K562 (cell line): Measurements from ENCODE around the gene MRPS5. TPM values are rescaled to one million over a fixed set of nuclear protein-coding genes. Genes with fewer than 3 reads are reported as not detected.

ENCODE experiments used
- ATAC-seq: fragments of 200-7000 bp; cut with Tn5 transposase; 3 replicates; pipeline ENCODE4 v1.9.1; 2020; ENCODE audit warnings: moderate library complexity
- BruUV-seq: library from RNA; stranded (reverse); fragments of 400-500 nt; replicated peaks from 2 replicates; lab custom pipeline; 2021; lab: Mats Ljungman, UMichigan
- CTCF ChIA-PET: fragments of 300-600 bp; formaldehyde crosslinking; extraction: SDS; loops from one replicate; lab custom pipeline; 2021; ENCODE audit warnings: low intra/inter-chr PET ratio; lab: Yijun Ruan, JAX
- POLR2A ChIA-PET: fragments of 300-600, 350-650 bp; sonication (Branson Sonifier 250); formaldehyde crosslinking; extraction: SDS; loops from one replicate; lab custom pipeline; 2021; ENCODE audit warnings: antibody characterized with exemption, inconsistent platforms; lab: Yijun Ruan, JAX
- DNase-seq, 4 experiments: peaks; one replicate each; pipeline versions ENCODE4 v3.0.0 to v3.0.0-alpha.2; 2011 to 2018; ENCODE audit warnings: low spot score in 3 of 4, mixed read lengths in 3 of 4; ENCODE audit errors: extremely low read depth in 1 of 4
- FAIRE-seq: peaks from 2 replicates; lab custom pipeline; 2011; peaks lifted over from hg19 to GRCh38; lab: Jason Lieb, UNC
- H2AFZ ChIP-seq: 2 replicates; pipeline ENCODE4 v1.6.0; 2011; ENCODE audit warnings: low read depth, low read length, control low read depth, inconsistent platforms
- H3K27ac ChIP-seq: fragments of 200-600 bp; 3 replicates; pipeline ENCODE4 v1.8.0; 2011; ENCODE audit warnings: low read depth, mild to moderate bottlenecking, control low read depth, inconsistent platforms, low read length, moderate library complexity, mixed read lengths; ENCODE audit errors: extremely low read depth
- H3K27me3 ChIP-seq, 2 experiments: fragments of 300-600 bp in 1 of 2; 2 replicates in 1 of 2; 3 replicates in 1 of 2; pipeline versions ENCODE4 v1.6.0 to v1.8.0; 2011; ENCODE audit warnings: inconsistent platforms in 2 of 2, low read length in 2 of 2, mild to moderate bottlenecking in 1 of 2, mixed read lengths in 1 of 2, moderate library complexity in 1 of 2; ENCODE audit not compliant: control insufficient read depth in 2 of 2, insufficient read depth in 2 of 2
- H3K36me3 ChIP-seq: fragments of 300-600 bp; 3 replicates; pipeline ENCODE4 v1.8.0; 2011; ENCODE audit warnings: mild to moderate bottlenecking, low read length, inconsistent platforms; ENCODE audit not compliant: control insufficient read depth, insufficient read depth
- H3K4me1 ChIP-seq, 2 experiments: fragments of 200-600 bp in 1 of 2; replicated peaks in 1 of 2; 2 replicates in 1 of 2; 3 replicates in 1 of 2; pipeline versions ENCODE4 v1.5.1 to v1.8.0; 2011; ENCODE audit warnings: inconsistent platforms in 2 of 2, low read length in 2 of 2, mild to moderate bottlenecking in 1 of 2, mixed read lengths in 1 of 2, moderate library complexity in 1 of 2; ENCODE audit not compliant: control insufficient read depth in 2 of 2, insufficient read depth in 2 of 2
- H3K4me2 ChIP-seq: 2 replicates; pipeline ENCODE4 v1.6.1; 2011; ENCODE audit warnings: low read length, control low read depth, inconsistent platforms, mixed read lengths; ENCODE audit not compliant: insufficient read depth
- H3K4me3 ChIP-seq: fragments of 200-600 bp; sonication (generic), shearing (Covaris generic); 2 replicates; pipeline ENCODE4 v1.5.1; 2016; ENCODE audit warnings: control low read depth, inconsistent platforms
- H3K79me2 ChIP-seq: fragments of 200-600 bp; 3 replicates; pipeline ENCODE4 v1.8.0; 2011; ENCODE audit warnings: low read length, inconsistent platforms; ENCODE audit not compliant: control insufficient read depth, insufficient read depth
- H3K9ac ChIP-seq, 2 experiments: 2 replicates each; pipeline versions ENCODE4 v1.6.0 to v1.6.1; 2011; ENCODE audit warnings: low read depth in 2 of 2, low read length in 2 of 2, control low read depth in 1 of 2, inconsistent platforms in 1 of 2, mild to moderate bottlenecking in 1 of 2, mixed read lengths in 1 of 2; ENCODE audit not compliant: insufficient read depth in 1 of 2
- H3K9me1 ChIP-seq: one replicate; pipeline ENCODE4 v1.6.0; 2011; ENCODE audit warnings: inconsistent platforms, mild to moderate bottlenecking, low read length, moderate library complexity; ENCODE audit not compliant: control insufficient read depth, insufficient read depth
- H3K9me3 ChIP-seq: replicated peaks from 2 replicates; pipeline ENCODE4 v1.5.1; 2011; ENCODE audit warnings: low read depth, low read length, inconsistent platforms; ENCODE audit not compliant: control insufficient read depth, insufficient read depth
- H4K20me1 ChIP-seq: replicated peaks from 2 replicates; pipeline ENCODE4 v1.6.1; 2011; ENCODE audit warnings: low read length, inconsistent platforms, mixed read lengths; ENCODE audit not compliant: control insufficient read depth, insufficient read depth
- MAFG ChIP-seq: fragments of 450-650 bp; conservative IDR thresholded peaks from 2 replicates; pipeline ENCODE4 v1.6.1; 2016; ENCODE audit warnings: missing genetic modification characterization, missing compliant biosample characterization
- NFIX ChIP-seq: fragments of 250-450 bp; sonication (Bioruptor Pico); IDR thresholded peaks from 2 replicates; pipeline ENCODE4 v1.4.0; 2020; ENCODE audit warnings: low read depth, mild to moderate bottlenecking, moderate library complexity
- RFX7 ChIP-seq: fragments of 250-450 bp; sonication (Bioruptor Pico); IDR thresholded peaks from 2 replicates; pipeline ENCODE4 v1.5.1; 2021; ENCODE audit warnings: mild to moderate bottlenecking
- TOE1 ChIP-seq, 2 experiments: fragments of 450-650 bp in 1 of 2; sonication (generic) in 1 of 2; formaldehyde crosslinking in 1 of 2; IDR thresholded peaks; 2 replicates each; pipeline versions ENCODE4 v1.7.1 to v1.8.0; 2016 to 2022; ENCODE audit warnings: borderline replicate concordance in 2 of 2, mild to moderate bottlenecking in 2 of 2, antibody characterized with exemption in 1 of 2, inconsistent platforms in 1 of 2, low read depth in 1 of 2, missing genetic modification reagents in 1 of 2, moderate library complexity in 1 of 2
- ZBTB7A ChIP-seq: IDR thresholded peaks from 2 replicates; pipeline ENCODE4 v1.6.1; 2011; ENCODE audit warnings: low read depth, mild to moderate bottlenecking, low read length, moderate library complexity, borderline replicate concordance; ENCODE audit not compliant: control insufficient read depth
- ZNF224 ChIP-seq: sonication (generic); formaldehyde crosslinking; IDR thresholded peaks from 2 replicates; pipeline ENCODE4 v1.8.0; 2022; ENCODE audit warnings: mild to moderate bottlenecking, missing genetic modification reagents
- ZNF589 ChIP-seq: fragments of 200-800 bp; sonication (Bioruptor generic); IDR thresholded peaks from 2 replicates; pipeline ENCODE4 v1.6.1; 2016; ENCODE audit warnings: low read depth, missing genetic modification characterization, missing compliant biosample characterization
- ZZZ3 ChIP-seq: fragments of 450-650 bp; IDR thresholded peaks from 2 replicates; pipeline ENCODE4 v1.6.1; 2016; ENCODE audit warnings: antibody characterized with exemption, mild to moderate bottlenecking, moderate library complexity
- WGBS: fragments of 100-300 bp; shearing (Covaris generic); methylation state at CpG from one replicate; pipeline ENCODE4 v1.1.6; 2016; ENCODE audit warnings: low coverage, mixed read lengths; ENCODE audit not compliant: insufficient coverage; ENCODE audit errors: missing lambda C conversion rate; 5-methylcytosine and 5-hydroxymethylcytosine counted together
- in situ Hi-C: fragments of 300-500 bp; cut with MboI; formaldehyde crosslinking; loops from 4 replicates; pipeline ENCODE4 v1.15.0; 2018; ENCODE audit warnings: inconsistent platforms, mixed read lengths
- intact Hi-C: fragments of 100-400 bp; cut with micrococcal nuclease; formaldehyde crosslinking; loops from 2 replicates; pipeline ENCODE4 v1.14.2; 2022
- polyA plus RNA-seq, 8 experiments: library from polyadenylated mRNA; depleted of rRNA in 4 of 8; stranded (reverse) in 5 of 8; unstranded in 3 of 8; fragments of >200 nt; fragmentation: Nextera tagmentation in 2 of 8; fragmentation: Illumina TruSeq in 1 of 8; extraction: Ambion mirVana in 2 of 8; extraction: Trizol in 1 of 8; gene quantifications; 2 replicates each; pipeline versions ENCODE4 v1.2.1 to v1.2.3, GENCODE V29; 2011 to 2014; ENCODE audit warnings: inconsistent platforms in 1 of 8, missing spikeins in 1 of 8
- total RNA-seq, 7 experiments: library from RNA; depleted of rRNA in 6 of 7; stranded (reverse); fragments of >200 nt in 6 of 7; fragmentation: Illumina TruSeq in 2 of 7; extraction: Trizol in 2 of 7; gene quantifications; 2 replicates each; pipeline versions ENCODE4 v1.2.1 to v1.2.3, GENCODE V29; 2011 to 2021; ENCODE audit warnings: low replicate concordance in 1 of 7
- TF ChIP-seq, protein P1 (sequence below): fragments of 450-650 bp; IDR thresholded peaks from 2 replicates; pipeline ENCODE4 v1.6.1; 2016; ENCODE audit warnings: missing biosample characterization, missing genetic modification characterization
- TF ChIP-seq, protein P2 (sequence below): fragments of 450-650 bp; IDR thresholded peaks from 2 replicates; pipeline ENCODE4 v1.6.1; 2014; ENCODE audit warnings: low read depth, mild to moderate bottlenecking, moderate library complexity, borderline replicate concordance

MRPS5 gene
- total and polyA plus RNA-seq, 9 of the 15 experiments (the other 6 are each of a cell fraction or from before 2014, with no cell fraction given): 85.0 to 162 (median 118) TPM

DNA sequence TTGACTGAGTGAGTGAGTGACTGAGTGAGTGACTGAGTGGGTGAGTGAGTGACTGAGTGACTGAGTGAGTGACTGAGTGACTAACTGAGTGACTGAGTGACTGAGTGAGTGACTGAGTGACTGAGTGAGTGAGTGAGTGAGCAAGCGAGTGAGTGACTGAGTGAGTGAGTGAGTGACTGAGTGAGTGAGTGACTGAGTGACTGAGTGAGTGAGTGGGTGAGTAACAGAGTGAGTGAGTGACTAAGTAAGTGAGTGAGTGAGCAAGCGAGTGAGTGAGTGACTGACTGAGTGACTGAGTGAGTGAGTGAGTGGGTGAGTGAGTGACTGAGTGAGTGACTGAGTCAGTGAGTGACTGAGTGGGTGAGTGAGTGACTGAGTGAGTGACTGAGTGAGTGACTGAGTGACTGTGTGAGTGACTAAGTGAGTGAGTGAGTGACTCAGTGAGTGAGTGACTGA, 84.2 kb downstream of the MRPS5 start:
- no peaks in the 10 kb centered on the region for H3K79me2 ChIP-seq
- H3K27me3 ChIP-seq: peaks cover 2 to 21% of the 10 kb centered on the region in 2 experiments; a peak in 3 of 5 replicates
- BruUV-seq: no TSS peak
- H3K27ac ChIP-seq: no peak overlapping the region
- no peaks in the 10 kb centered on the region for H3K9me1 ChIP-seq
- DNase-seq (no peak), FAIRE-seq (no peak), ATAC-seq (no peak)
- 6% methylated on average over 2 of the region's 2 CpGs for WGBS
- TF ChIP-seq NFIX (CRISPR knock-in tag) (no peak), MAFG (tag) (no peak), ZBTB7A (no peak), ZNF589 (CRISPR knock-in tag) (no peak), TOE1 (IDR thresholded peaks at IDR 0.05; ENCODE audit: borderline replicate concordance) (no peak), TOE1 (CRISPR knock-in tag; IDR thresholded peaks at IDR 0.05; ENCODE audit: borderline replicate concordance, low read depth) (no peak), ZZZ3 (no peak), ZNF224 (CRISPR knock-in tag) (no peak), RFX7 (no peak)
- TF ChIP-seq, protein P1, sequence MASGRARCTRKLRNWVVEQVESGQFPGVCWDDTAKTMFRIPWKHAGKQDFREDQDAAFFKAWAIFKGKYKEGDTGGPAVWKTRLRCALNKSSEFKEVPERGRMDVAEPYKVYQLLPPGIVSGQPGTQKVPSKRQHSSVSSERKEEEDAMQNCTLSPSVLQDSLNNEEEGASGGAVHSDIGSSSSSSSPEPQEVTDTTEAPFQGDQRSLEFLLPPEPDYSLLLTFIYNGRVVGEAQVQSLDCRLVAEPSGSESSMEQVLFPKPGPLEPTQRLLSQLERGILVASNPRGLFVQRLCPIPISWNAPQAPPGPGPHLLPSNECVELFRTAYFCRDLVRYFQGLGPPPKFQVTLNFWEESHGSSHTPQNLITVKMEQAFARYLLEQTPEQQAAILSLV: no peak
- TF ChIP-seq, protein P2, sequence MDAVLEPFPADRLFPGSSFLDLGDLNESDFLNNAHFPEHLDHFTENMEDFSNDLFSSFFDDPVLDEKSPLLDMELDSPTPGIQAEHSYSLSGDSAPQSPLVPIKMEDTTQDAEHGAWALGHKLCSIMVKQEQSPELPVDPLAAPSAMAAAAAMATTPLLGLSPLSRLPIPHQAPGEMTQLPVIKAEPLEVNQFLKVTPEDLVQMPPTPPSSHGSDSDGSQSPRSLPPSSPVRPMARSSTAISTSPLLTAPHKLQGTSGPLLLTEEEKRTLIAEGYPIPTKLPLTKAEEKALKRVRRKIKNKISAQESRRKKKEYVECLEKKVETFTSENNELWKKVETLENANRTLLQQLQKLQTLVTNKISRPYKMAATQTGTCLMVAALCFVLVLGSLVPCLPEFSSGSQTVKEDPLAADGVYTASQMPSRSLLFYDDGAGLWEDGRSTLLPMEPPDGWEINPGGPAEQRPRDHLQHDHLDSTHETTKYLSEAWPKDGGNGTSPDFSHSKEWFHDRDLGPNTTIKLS: no peak
- intact Hi-C loops: no loop called here
- H3K9ac ChIP-seq: no peak overlapping the region
- in situ Hi-C loops: no loop called here
- POLR2A ChIA-PET: no interaction called here
- no peaks in the 10 kb centered on the region for H3K9me3 ChIP-seq
- no peaks in the 10 kb centered on the region for H3K36me3 ChIP-seq
- no peak overlapping the region for H3K4me2 ChIP-seq
- CTCF ChIA-PET: no interaction called here
- H2AFZ ChIP-seq: no peak overlapping the region
- H3K4me3 ChIP-seq: no peak overlapping the region
- H4K20me1 ChIP-seq: 0 out of 2 replicates have a peak, but pooled peaks cover 2% of the 10 kb centered on the region
- H3K4me1 ChIP-seq: no peaks in the 10 kb centered on the region
